Measurements from ENCODE around the gene ZNF236. TPM values are rescaled to one million over a fixed set of nuclear protein-coding genes. Genes with fewer than 3 reads are reported as not detected.

The ZNF236 gene
- total and polyA plus RNA-seq, 2 of the 8 experiments (the other 6 are each of a cell fraction or from before 2014, with no cell fraction given), result 6.7 to 14.5 TPM

- ChIA-PET CTCF (ENCODE audit: partially characterized antibody) (no interaction called here), POLR2A (ENCODE audit: partially characterized antibody) (no interaction called here)
- TF ChIP-seq SIRT6 (IDR thresholded peaks at IDR 0.05; ENCODE audit: low read length) (no peak), JUND (IDR thresholded peaks at IDR 0.05; ENCODE audit: low read length) (no peak), ATF2 (IDR thresholded peaks at IDR 0.05; ENCODE audit: low read length) (no peak), USF2 (IDR thresholded peaks at IDR 0.05; ENCODE audit: low read length) (no peak)
Measured at GRCh38 chr18:77019641-77020040, 197.3 kb downstream of the ZNF236 start.

More at GRCh38 chr18:77019641-77020040, 197.3 kb downstream of the ZNF236 start:
- no peaks in the 10 kb centered on the region; a peak in 1 of 7 replicates for H3K27me3 ChIP-seq (replicated peaks in 1 of 4; ENCODE audit: control insufficient read depth in 3 of 4, extremely low read depth in 1 of 4, insufficient read depth in 3 of 4, low read length in 3 of 4)
- no peak overlapping the region for H3K18ac ChIP-seq (ENCODE audit: extremely low read depth, low read length)
- H3K79me1 ChIP-seq (ENCODE audit: low read depth, low read length), result no peaks in the 10 kb centered on the region; the same call in 1 of the 2 replicates
- no peak overlapping the region for H3K56ac ChIP-seq (replicated peaks; ENCODE audit: insufficient read length, low read depth, low read length)
- H2BK5ac ChIP-seq (ENCODE audit: low read depth, low read length), result no peak overlapping the region
- H2BK12ac ChIP-seq (ENCODE audit: low read depth, low read length), result no peak overlapping the region
- no peak overlapping the region for H2AFZ ChIP-seq (ENCODE audit: low read length)
- no peak overlapping the region for H3K23ac ChIP-seq (ENCODE audit: insufficient read length)
- H3K4me3 ChIP-seq (ENCODE audit: extremely low read depth in 1 of 4, insufficient read depth in 2 of 4, low read depth in 3 of 4, low read length in 4 of 4), result no peak overlapping the region
- H2BK20ac ChIP-seq (ENCODE audit: low read length), result no peak overlapping the region
- no peaks in the 10 kb centered on the region for H3K36me3 ChIP-seq (ENCODE audit: control insufficient read depth in 2 of 4, insufficient read depth in 4 of 4, low read length in 3 of 4)
- no peak overlapping the region for H3K4ac ChIP-seq (replicated peaks; ENCODE audit: insufficient read length, low read depth, low read length)
- H3K9me3 ChIP-seq (ENCODE audit: insufficient read depth in 2 of 2, low read depth in 1 of 2, low read length in 1 of 2), result no peaks in the 10 kb centered on the region
- no peak overlapping the region for H3K9ac ChIP-seq (replicated peaks in 1 of 4; ENCODE audit: extremely low read depth in 1 of 4, low read depth in 3 of 4, low read length in 3 of 4)
- H4K5ac ChIP-seq (ENCODE audit: insufficient read length, low read depth, low read length), result no peak overlapping the region
- H3K23me2 ChIP-seq (ENCODE audit: low read depth, low read length), result peaks cover 11% of the 10 kb centered on the region; the same call in 1 of the 2 replicates
- H4K91ac ChIP-seq (replicated peaks; ENCODE audit: insufficient read length, low read length), result no peak overlapping the region
- H3K4me2 ChIP-seq (ENCODE audit: insufficient read depth in 1 of 2, low read depth in 2 of 2, low read length in 2 of 2), result no peak overlapping the region
- no peak overlapping the region for H4K8ac ChIP-seq (ENCODE audit: extremely low read depth, insufficient read depth, low read length)
- WGBS, 2 experiments (ENCODE audit: extremely low coverage in 1 of 2, insufficient coverage in 1 of 2, insufficient read length in 1 of 2, insufficient replicate concordance in 2 of 2, low coverage in 1 of 2, low lambda C conversion rate in 2 of 2, missing lambda C conversion rate in 1 of 2), result 94% methylated on average over 4 of the region's 9 CpGs; no CpG with 5 or more reads in 1 of the 2 experiments
- no peak for FAIRE-seq
- H2BK120ac ChIP-seq (replicated peaks; ENCODE audit: low read depth, low read length), result no peak overlapping the region
- peaks cover 0 to 4% (median 3%) of the 10 kb centered on the region in 4 experiments; a peak in 6 of 7 replicates for H3K4me1 ChIP-seq (replicated peaks in 1 of 4; ENCODE audit: control insufficient read depth in 3 of 4, insufficient read depth in 4 of 4, low read length in 3 of 4)
- H2BK15ac ChIP-seq (ENCODE audit: low read length), result no peak overlapping the region
- peaks cover 0 to 1% of the 10 kb centered on the region in 2 experiments for H4K20me1 ChIP-seq (replicated peaks in 1 of 2; ENCODE audit: control insufficient read depth in 1 of 2, insufficient read depth in 2 of 2, low read length in 2 of 2)
- DNase-seq (ENCODE audit: low read depth in 1 of 2, low spot score in 2 of 2), result no peak
- H3K14ac ChIP-seq (ENCODE audit: insufficient read length), result no peak overlapping the region
- H2AK5ac ChIP-seq (ENCODE audit: low read depth, low read length), result no peak overlapping the region
- no peaks in the 10 kb centered on the region for H3K79me2 ChIP-seq (ENCODE audit: control insufficient read depth in 1 of 2, insufficient read depth in 2 of 2, low read length in 2 of 2)
- no peak overlapping the region for H3K27ac ChIP-seq (ENCODE audit: low read depth, low read length)

Measured in H1 (cell line).